Measurements from ENCODE around the gene LHB.
A peak's percentile ranks its signal among the peaks of the same experiment; 100 is the strongest.

Gene LHB

DNA sequence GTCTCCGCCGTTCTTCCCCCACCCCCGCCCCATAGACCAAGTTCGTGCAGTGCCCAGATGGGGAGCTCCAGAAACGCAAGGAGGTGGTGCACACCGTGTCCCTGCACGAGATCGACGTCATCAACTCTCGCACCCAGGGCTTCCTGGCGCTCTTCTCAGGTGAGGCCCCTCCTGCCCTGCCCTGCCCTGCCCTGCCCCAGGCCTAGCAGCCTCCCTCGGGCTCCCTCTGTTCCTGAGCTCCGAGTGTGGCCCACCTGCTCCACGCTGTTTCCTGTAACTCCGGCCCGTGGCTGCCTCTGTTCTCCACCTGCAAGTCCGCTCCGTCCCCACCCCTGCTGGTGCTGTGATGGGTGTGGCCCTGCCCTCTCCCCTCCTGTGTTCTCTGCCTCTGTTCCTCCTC lies 6.4 kb downstream of the LHB start:
- no peak for DNase-seq

DNA sequence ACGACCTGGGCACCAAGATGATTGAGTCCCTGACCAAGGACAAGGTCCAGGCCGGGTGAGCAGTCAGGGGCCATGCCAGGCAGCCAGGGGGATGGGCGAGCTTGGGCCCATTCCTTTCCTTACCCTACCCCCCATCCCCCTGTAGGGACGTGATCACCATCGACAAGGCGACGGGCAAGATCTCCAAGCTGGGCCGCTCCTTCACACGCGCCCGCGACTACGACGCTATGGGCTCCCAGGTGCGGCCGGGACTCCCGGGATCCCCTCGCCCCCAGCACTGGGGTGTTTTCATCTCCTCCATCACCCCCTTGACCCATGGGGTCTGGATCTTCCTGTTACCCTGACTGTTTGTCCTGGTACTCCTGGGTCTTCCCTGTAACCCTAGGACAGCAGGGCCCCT lies 7.1 kb downstream of the LHB start:
- no peak for DNase-seq

DNA sequence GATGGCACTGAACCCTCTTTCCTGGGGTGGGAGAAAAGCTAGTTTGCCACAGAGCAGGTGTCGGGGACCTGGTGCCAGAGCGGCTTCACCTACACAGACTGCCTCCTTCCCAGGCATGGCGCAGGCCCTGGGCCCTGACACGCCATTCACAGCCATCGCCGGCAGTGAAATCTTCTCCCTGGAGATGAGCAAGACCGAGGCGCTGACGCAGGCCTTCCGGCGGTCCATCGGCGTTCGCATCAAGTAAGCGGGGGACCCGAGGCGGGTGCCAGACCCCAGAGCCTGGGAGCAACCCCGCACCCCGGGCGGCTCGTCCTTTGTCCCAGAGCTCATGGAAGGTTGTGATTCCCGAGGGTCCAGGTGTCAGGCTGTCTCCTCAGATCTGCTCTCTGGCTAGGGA lies 10.0 kb downstream of the LHB start:
- DNase-seq, result no peak

DNA sequence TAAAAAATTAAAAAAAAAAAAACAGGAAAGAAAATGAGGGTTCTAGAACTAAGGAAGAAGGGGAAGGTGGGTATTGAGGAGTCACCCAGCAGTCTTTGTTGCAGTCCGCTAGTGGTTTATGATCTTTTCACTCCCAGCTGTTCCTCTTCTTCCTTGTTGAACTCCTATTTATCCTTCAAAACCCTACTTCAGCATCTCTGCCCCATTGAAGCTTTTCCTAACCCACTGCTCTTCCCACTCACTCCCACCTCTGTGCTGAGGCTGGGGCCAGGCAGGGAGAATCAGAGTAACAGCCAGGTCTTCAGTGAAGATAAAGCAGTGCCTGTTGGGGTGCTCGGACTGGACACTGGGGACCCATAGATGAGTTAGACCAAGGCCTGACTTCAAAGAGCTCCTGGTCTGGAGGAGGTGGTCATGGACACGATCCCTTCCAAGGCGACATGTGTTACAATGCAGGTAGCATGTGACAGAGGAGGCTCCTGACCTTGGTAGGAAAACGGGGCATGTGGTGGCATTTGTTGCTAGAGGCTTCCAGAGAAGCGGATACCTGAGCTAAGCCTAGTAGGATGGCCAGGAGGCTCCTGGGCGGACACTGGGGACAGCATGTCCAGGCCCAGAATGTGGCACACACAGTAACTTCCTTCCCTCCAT lies 11.8 kb downstream of the LHB start:
- DNase-seq, result no peak

DNA sequence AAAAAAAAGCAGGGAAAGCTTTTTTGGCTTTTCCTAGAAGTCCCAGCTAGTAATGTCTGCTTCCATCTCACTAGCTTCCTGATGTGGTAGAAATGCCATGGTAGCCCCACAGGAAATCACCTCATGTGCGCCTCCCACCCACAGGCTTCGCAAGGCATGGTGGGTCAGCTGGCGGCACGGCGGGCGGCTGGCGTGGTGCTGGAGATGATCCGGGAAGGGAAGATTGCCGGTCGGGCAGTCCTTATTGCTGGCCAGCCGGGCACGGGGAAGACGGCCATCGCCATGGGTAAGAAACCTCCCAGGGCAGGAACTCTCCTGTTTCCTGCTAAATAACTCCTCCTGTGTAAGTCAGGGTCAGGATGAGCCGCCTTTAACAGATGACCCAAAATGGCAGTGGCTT lies 12.8 kb downstream of the LHB start:
- DNase-seq, result no peak

DNA sequence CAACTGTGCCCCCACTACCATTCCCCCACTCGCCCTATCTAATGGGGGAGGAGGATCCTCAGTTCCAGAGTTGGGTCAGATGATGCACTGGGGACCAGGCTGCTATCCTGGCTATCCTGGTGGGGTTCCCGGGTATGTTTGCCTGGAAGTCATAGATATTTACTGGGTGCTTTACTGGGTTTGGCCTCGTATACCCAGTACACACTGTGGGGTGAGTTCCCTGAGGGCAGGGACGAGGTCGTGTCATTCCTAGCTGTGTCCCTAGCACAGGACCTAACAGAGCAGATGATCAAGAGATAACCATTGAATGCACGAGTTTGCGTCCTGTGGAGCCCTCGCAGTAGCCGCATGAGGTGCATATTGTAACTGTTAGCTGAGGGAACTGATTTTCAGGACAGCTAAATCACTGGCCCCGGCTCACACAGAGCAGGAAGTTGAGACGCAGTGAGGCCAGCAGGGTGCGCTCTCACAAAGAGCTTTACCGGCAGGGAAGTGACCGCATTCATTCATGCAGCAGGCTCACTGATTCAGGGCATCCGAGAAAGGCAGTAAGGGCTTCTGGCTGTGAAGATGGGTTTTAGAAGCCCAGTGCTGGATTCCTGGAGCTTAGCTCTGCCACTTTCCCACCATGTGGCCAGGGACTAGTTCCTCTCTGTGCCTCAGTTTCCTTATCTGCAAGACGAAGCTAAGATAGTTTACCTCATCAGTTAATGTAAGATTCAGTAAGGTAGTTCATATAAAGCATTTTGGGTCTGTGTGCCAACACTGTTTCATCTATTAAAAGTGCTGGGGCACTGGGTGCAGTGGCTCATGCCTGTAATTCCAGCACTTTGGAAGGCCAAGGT lies 17.2 kb downstream of the LHB start:
- peak; percentile 65 to 81 (median 75) for DNase-seq

DNA sequence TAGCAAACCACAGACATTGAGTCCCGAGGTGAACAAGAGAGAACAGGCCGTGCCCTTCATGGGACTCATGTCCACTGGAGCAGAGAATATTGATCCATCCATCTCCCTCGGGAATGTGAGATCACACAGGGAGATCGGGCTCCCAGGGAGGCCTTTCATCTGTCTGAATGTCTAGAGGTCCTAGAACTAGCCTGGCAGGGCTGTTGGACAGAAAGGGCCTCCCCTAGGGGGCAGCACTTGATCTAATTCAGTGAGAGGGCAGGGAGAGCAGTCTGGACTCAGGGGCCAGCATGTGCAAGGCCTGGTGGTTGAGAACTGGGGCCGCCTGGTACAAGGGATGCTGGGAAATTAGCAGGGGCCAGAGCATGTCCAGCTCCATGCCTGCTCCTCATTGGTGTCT lies 18.9 kb downstream of the LHB start:
- peak; percentile 68 to 79 (median 72) for DNase-seq

DNA sequence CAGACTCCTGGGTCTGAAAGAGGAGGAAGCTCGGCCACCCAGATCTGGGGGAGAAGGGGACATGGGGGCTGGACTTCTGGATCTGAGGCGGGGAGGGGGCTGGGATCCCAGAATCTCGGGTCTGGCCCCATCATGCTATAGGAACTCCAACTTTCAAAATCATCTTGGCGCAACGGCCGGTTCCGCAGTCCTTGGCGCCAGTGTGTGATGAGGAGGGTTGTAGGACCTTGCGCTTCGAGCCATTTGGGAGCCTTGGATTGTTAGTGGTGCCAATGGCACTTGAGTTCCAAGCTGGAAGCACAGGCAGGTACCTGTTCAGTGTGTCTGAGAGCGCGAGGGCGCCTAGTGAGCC lies 22.9 kb downstream of the LHB start:
- no peak for DNase-seq

DNA sequence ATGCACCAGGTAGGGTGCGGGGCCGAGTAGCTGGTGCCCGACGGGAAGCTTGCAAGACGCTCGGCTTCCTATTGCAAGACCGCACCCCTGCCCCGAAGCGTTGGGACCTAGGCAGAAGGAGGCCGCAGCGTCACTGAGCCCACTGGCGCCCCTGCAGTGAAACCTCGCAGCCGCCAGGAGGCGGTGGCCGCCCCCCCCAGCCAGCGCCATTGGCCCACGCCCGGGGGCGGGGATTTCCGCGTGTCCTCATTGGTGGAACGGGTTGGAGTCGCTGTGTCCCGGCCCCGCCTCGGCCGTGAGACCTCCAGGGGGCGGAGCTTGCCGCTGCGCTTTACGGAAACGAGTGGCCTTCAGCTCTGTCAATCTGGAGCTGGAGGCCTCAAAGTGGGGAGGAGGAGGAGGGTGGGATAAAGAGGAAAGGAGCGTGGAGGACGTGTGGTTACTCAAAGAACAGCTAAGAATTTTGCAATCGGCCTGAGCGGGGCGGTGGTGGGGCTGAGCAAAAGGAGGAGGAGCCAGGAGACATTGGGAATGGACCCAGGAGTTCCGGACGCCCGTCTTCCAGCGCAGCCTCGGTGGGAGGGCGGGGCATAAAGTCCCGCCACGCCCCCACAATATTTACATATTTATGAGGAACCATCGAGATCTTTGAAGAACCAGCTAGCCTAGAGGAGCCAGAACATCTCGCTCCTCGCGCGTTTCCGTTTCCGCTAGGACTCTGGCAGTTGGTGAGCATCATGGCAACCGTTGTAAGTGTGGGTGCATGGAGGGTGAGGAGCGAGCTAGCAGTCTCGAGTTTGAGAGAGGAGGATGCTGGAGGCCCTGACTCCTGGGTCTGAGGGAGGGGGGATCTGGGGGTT lies 23.5 kb downstream of the LHB start, which contains the start of the genes GYS1 and RUVBL2:
Gene GYS1, minus strand, starts transcription at position 135 of the 860 bp plus-strand sequence. CDS start 197 bp downstream, outside the sequence.
Gene RUVBL2, plus strand, starts transcription at position 713 of the 860 bp plus-strand sequence. Its CDS starts 25 bp downstream, at position 738.
- peak; percentile 100 for DNase-seq

DNA sequence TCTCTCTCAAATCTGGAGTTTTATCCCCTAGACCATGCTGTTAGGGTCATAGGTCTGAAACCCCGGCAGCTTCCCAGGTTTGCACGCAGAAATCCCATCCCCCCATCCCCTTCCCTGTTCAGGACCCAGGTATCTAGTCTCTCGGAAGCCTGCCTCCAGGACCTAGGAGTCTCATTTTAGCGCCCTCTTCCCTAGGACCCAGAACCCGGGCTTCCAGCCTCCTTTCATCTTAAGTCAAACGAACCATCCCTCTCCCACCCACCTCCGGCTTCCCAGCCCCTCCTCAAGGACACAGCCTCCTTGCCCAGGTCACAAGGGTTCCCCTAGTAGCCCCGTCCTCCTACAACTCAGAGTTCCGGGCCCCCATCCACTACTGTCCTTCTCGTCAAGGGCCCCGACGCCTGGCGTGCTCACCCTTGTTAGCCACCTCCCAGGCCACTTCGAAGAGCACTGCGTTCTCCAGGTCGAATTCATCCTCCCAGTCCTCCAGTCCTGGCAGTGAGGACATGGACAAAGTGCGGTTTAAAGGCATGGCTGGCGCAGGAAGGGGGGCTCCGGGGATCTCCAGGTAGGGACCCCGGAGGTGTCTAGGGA lies 24.2 kb downstream of the LHB start:
- peak in 2 of 4 experiments; percentile 29 to 36 for DNase-seq

DNA sequence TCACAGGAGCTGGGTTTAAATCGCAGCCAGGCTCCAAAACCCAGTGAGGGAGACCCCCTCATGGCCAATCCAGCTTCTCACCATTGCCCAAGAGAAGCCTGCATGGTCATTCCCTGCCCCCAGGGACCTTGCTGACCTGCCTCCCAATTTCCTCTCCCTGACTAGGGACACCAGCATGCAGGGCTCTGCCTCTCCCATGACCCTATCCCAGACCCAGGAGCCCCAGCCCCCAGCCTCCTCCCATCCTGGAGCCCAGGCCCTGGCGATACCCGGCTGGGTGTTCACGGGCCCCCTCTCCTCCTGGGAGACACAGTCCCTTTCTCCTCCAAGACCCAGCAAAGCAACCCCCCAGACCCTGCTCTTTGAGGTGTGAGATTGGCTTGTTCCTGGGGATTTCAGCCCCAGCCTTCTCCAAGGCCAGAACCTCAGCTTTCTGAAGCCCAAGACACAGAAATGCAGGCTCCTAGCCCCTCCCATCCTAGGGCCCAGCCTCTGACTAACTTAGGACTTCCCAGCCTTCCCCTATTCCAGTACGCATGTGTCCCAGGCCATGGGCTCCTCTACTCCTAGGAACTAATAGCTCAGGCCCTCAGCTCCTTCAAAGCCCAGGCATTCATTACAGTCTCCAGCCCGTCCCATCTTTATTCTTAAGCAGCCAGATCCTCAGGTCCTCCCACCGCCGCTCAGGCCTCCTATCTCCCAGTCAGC lies 24.9 kb downstream of the LHB start:
- DNase-seq, result peak; percentile 70 to 86 (median 82)

DNA sequence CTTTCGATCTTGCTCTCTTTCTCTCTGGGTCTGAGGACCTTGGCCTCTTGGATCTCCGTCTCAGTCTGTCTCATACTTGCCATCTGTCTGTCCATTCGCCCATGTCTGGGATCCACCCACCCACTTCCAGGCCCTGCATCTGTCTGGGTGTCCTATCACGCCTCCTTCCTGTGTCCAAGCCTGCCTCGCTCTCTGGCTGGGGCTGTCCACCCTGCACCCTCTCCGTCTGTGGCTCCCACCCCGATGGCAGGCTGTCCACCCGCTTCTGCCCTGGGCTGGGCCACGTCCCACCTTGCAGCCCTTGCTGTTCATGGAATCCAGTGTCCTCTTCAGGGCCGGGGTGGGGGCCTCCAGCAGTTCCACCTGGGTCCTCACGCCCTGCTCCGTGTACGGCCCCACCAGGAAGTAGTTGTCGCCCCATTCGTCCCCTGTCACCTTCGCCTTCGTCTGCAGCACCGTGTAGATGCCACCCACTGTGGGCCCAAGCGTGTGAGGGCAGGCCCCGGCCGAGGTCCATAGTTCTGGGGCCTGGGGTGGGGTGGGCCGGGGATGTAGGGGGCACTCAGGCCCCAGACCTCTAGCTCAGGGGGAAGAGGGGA lies 25.8 kb downstream of the LHB start:
- no peak for DNase-seq

DNA sequence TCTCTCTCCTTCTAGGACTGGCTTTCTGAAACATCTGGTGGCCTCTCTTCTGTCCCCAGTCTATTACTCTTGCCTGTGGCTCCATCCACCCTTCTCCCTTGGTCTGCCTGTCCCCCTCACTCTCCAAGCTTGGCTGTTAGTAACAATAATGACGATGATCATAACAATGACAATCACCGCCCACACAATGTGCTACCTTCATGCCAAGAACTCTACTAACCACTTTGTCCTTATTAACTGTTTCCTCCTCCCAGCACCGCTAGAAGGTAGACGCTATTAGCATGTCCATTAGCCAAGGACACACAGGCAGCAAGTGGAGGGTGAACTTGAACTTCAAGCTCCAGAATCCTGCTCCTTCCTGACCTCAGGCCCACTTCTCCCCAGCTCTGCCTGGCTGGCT lies 26.5 kb downstream of the LHB start:
- no peak for DNase-seq

DNA sequence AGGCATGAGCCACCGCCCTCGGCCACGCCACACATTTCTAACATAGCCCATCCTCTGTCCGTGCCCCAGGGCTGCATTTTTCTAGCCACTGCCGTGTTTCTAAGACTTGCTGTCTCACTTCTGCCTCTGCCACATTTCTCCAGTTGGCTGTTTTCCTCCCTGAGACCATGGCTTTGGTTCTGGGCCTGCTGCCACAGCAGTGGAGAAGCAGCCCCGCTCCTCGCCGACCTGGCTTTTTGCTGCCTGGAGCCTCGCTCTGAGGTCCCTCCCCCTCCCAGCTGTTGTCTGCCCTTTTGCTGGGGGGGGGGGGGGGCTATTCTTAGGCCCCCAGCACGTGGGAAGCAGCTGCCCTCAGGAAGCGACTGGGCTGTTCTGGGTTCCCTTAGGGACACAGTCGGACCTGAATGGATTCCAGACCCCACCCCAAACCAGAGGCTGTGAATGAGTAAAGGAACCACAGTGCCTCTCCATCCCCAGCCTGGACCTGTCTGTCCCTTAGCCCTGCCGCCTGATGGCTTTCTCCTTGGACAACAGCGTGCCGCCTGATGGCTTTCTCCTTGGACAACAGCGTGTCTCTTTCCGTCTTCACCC lies 27.1 kb downstream of the LHB start:
- no peak for DNase-seq

DNA sequence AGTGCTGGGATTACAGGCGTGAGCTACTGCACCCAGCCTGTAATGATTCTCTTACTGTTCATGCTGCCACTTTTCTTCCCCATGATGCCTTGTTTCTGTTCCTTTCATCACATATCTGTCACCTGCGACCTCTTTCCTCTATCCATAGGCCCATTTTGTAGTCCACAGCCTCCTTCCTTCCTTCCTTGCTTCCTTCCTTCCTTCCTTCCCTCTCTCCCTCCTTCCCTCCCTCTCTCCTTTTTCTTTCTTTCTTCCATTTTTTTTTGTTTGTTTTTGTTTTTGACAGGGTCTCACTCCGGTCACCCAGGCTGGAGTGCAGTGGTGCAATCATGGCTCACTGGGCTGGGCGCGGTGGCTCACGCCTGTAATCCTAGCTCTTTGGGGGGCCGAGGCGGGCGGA lies 28.0 kb downstream of the LHB start:
- DNase-seq, result no peak

DNA sequence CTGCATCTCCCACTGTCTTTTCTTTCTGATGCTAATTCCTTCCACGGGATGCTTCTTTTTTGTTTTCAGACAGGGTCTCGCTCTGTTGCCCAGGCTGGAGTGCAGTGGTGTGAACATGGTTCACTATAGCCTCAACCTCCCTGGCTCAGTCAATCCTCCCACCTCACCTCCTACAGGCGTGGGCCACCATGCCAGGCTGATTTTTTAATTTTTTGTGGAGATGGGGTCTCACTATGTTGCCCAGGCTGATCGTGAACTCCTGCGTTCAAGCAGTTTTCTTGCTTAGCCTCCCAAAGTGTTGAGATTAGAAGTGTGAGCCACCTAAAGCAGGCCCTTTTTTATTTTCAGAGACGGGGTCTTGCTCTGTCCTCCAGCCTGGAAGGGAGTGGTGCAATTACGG lies 28.6 kb downstream of the LHB start:
- no peak for DNase-seq

DNA sequence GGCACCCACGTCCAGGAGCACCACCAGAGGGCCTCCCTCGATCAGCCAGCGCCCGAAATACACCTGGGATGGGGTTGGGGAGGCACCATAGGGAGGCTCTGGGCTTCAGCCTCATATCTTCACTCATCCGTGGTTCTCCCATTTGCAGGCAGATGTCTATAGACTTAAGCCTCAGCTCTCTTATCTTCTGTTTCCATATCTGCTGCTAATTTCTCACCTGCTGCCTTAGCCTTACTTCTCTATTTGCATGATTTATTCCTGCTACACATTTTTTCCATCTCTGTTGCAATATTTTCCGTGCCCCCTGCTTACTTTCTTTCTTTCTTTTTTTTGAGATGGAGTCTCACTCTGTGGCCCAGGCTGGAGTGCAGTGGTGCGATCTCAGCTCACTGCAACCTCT lies 29.6 kb downstream of the LHB start:
- DNase-seq, result no peak

DNA sequence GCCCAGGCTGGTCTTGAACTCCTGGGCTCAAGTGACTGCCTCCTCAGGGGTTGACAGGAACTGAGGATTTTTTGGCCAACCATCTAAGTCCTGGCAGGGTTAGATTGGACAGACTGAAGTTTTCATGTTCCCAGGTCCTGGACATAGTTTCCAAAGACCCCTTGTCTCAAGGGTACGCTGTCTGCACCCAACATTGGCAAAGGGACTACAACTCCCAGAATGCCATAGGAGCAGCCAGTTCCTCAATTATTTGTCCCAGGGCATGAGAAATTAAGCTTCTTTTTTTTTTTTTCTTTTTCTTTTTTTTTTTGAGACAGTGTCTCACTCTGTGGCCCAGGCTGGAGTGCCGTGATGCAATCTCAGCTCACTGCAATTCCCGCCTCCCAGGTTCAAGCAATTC lies 30.7 kb downstream of the LHB start:
- peak in 1 of 4 experiments; percentile 14 for DNase-seq

DNA sequence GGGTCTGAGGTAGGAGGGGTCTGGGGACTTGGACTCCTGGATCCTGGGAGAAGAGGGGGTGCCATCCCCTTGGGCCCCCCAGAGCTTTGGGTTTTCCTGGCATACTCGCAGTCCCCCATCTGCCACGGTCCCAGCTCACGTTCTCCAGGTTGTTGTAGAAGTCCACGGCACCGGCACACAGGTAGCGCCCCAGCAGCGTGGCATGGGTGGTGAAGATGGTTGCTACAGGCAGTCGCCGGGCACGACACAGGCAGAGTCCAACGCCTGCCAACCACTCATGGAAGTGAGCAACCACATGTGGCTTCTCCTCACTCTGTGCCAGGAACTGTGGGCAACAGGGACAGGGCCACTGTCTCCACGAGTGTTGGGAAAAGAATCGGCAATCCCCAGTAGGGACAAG lies 31.2 kb downstream of the LHB start:
- DNase-seq, result no peak

DNA sequence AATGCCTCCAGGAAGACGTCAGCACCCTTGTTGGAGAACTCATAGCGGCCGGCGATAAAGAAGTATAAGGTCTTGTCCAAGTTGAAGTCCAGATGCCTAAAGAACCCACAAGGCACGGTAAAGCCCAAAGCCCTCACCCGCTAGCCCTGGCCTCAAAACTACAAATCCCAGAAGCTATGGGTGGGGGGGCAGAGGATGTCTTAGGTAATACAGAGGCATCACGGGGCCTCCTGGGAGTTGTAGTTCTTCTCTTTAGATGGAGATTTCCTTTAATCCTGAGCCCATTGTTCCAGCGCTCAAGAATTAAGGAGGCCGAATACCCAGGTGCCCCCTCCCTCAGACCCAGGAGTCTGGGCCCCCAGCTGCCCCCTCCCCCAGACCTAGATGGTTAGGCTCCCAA lies 34.6 kb downstream of the LHB start:
- DNase-seq, result no peak

DNA sequence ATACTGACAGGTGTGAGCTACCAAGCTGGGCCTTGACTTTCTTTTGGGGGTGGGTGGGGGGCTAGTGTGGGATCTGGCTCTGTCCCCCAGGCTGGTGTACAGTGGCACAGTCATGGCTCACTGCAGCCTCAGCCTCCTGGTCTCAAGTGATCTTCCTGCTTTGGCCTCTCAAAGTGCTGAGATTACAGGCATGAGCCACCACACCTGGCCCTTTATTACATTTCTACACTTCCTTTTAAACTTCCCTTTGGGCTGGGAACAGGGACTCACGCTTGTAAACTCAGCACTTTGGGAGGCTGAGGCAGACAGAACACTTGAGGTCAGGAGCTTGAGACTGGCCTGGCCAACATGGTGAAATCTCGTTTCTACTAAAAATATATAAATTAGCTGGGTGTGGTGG lies 39.8 kb downstream of the LHB start:
- no peak for DNase-seq

Measured in suppressor macrophage (primary cell).